Stimulated activated CD8-positive, alpha-beta memory T cell treated with anti-CD3 and anti-CD28 coated beads, Interleukin-12 subunit alpha, Interleukin-12 subunit beta, amount 100 ng/mL, for 24 hours (primary cell): ENCODE results near the gene L3HYPDH.

ENCODE experiments used
- DNase-seq: peaks from one replicate; pipeline ENCODE4 v3.0.0-alpha.2; 2020; ENCODE audit errors: extremely low read depth

Gene L3HYPDH

GRCh38 chr14:59427653-59428580 lies 56.3 kb downstream of the L3HYPDH start:
- no peak for DNase-seq

- no peak for DNase-seq
Measured at GRCh38 chr14:59425322-59425935, 58.8 kb downstream of the L3HYPDH start.

GRCh38 chr14:59424341-59425071 lies 59.7 kb downstream of the L3HYPDH start:
- DNase-seq = no peak
